Sigmoid colon (tissue), 4 donors: ENCODE results near the gene DPRX.

ENCODE experiments used
- EP300 ChIP-seq, 4 donors: sonication (generic); formaldehyde crosslinking; IDR thresholded peaks; one replicate each; pipeline ENCODE4 v1.6.1; 2017; ENCODE audit warnings: antibody characterized with exemption in 4 of 4
- POLR2AphosphoS5 ChIP-seq, 4 donors: sonication (generic); formaldehyde crosslinking; IDR thresholded peaks; one replicate each; pipeline ENCODE4 v1.6.1; 2017; ENCODE audit warnings: antibody characterized with exemption in 4 of 4
- TF ChIP-seq, protein P1 (sequence below), 4 experiments: fragments of 450-650 bp in 3 of 4; fragments of 200-600 bp in 1 of 4; IDR thresholded peaks; one replicate each; pipeline ENCODE4 v1.5.1; 2016 to 2019; ENCODE audit warnings: antibody characterized with exemption in 4 of 4, mild to moderate bottlenecking in 3 of 4, moderate library complexity in 2 of 4

DNA sequence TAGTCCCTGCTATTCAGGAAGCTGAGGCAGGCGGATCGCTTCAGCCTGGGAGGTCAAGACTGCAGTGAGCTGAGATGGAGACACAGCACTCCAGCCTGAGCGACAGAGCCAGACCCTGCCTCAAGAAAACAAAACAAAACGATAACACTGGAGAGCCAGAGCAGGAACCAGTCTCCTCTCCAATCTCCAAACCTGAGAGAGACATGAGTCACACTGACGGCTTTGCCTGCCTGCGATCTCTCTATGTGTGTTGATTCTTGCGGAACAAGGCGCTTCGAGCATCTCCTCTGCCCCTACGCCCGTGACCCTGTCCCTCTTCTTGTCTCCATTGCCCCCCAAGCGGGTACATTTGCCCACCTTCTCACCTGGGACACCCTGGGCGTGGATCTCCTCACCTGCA is 15.6 kb downstream of the DPRX start:
- TF ChIP-seq, protein P1, sequence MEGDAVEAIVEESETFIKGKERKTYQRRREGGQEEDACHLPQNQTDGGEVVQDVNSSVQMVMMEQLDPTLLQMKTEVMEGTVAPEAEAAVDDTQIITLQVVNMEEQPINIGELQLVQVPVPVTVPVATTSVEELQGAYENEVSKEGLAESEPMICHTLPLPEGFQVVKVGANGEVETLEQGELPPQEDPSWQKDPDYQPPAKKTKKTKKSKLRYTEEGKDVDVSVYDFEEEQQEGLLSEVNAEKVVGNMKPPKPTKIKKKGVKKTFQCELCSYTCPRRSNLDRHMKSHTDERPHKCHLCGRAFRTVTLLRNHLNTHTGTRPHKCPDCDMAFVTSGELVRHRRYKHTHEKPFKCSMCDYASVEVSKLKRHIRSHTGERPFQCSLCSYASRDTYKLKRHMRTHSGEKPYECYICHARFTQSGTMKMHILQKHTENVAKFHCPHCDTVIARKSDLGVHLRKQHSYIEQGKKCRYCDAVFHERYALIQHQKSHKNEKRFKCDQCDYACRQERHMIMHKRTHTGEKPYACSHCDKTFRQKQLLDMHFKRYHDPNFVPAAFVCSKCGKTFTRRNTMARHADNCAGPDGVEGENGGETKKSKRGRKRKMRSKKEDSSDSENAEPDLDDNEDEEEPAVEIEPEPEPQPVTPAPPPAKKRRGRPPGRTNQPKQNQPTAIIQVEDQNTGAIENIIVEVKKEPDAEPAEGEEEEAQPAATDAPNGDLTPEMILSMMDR (IDR thresholded peaks at IDR 0.05) = no peak
- TF ChIP-seq POLR2AphosphoS5 (IDR thresholded peaks at IDR 0.05) = no peak
- TF ChIP-seq EP300 (IDR thresholded peaks at IDR 0.05) = no peak
